Eye (tissue), 1 donor: Measurements from ENCODE around the gene SEZ6L.

Experiments used
- DNase-seq: peaks from one replicate; pipeline ENCODE4 v3.0.0-alpha.2; 2015

Gene SEZ6L

GRCh38 chr22:26342745-26343410 lies 173.6 kb downstream of the SEZ6L start:
- DNase-seq: no peak

- DNase-seq: no peak
Measured at GRCh38 chr22:26345496-26345895, 176.2 kb downstream of the SEZ6L start.

- no peak for DNase-seq
Measured at GRCh38 chr22:26348810-26349526, 179.7 kb downstream of the SEZ6L start.

GRCh38 chr22:26354707-26355106 lies 185.4 kb downstream of the SEZ6L start:
- DNase-seq: no peak

- no peak for DNase-seq
Measured at GRCh38 chr22:26357281-26357680, 188.0 kb downstream of the SEZ6L start.

GRCh38 chr22:26357813-26358212 lies 188.6 kb downstream of the SEZ6L start:
- no peak for DNase-seq

GRCh38 chr22:26359156-26359555 lies 189.9 kb downstream of the SEZ6L start:
- no peak for DNase-seq

GRCh38 chr22:26360169-26360885 lies 191.1 kb downstream of the SEZ6L start:
- DNase-seq: peak; percentile 94

GRCh38 chr22:26362471-26362870 lies 193.2 kb downstream of the SEZ6L start:
- DNase-seq: no peak

GRCh38 chr22:26364066-26365015 lies 195.1 kb downstream of the SEZ6L start:
- peak; percentile 95 for DNase-seq

GRCh38 chr22:26367402-26368245 lies 198.4 kb downstream of the SEZ6L start:
- peak; percentile 84 for DNase-seq

- DNase-seq: no peak
Measured at GRCh38 chr22:26372890-26373289, 203.6 kb downstream of the SEZ6L start.

- peak; percentile 84 for DNase-seq
Measured at GRCh38 chr22:26374391-26375026, 205.2 kb downstream of the SEZ6L start.

- DNase-seq: peak; percentile 50
Measured at GRCh38 chr22:26377170-26377830, 208.0 kb downstream of the SEZ6L start.

GRCh38 chr22:26380072-26380830 lies 211.0 kb downstream of the SEZ6L start:
- DNase-seq: no peak

- DNase-seq: no peak
Measured at GRCh38 chr22:26382782-26383181, 213.5 kb downstream of the SEZ6L start.

- DNase-seq: no peak
Measured at GRCh38 chr22:26383968-26384556, 214.8 kb downstream of the SEZ6L start.

- peak; percentile 38 for DNase-seq
Measured at GRCh38 chr22:26385164-26385563, 215.9 kb downstream of the SEZ6L start.

GRCh38 chr22:26389125-26389524 lies 219.9 kb downstream of the SEZ6L start:
- no peak for DNase-seq
